NCI-H2171 (cell line): Measurements from ENCODE around the gene CYTH4.

Source experiments
- DNase-seq: peaks from one replicate; lab custom pipeline; 2025; lab: John Stamatoyannopoulos, UW

CYTH4 gene

GRCh38 chr22:37290737-37291136 is 8.4 kb downstream of the CYTH4 start:
- peak; percentile 52 for DNase-seq

GRCh38 chr22:37291559-37292298 is 9.4 kb downstream of the CYTH4 start:
- no peak for DNase-seq

GRCh38 chr22:37292641-37293040 is 10.3 kb downstream of the CYTH4 start:
- DNase-seq = no peak

GRCh38 chr22:37293172-37293571 is 10.9 kb downstream of the CYTH4 start:
- DNase-seq = no peak

- DNase-seq = no peak
These were observed 12.4 kb downstream of the CYTH4 start for GRCh38 chr22:37294747-37295146.

GRCh38 chr22:37295213-37295886 is 13.0 kb downstream of the CYTH4 start:
- no peak for DNase-seq

GRCh38 chr22:37295946-37296345 is 13.6 kb downstream of the CYTH4 start:
- no peak for DNase-seq

GRCh38 chr22:37298748-37299495 is 16.6 kb downstream of the CYTH4 start:
- DNase-seq = no peak

GRCh38 chr22:37299969-37300509 is 17.7 kb downstream of the CYTH4 start:
- DNase-seq = no peak

- no peak for DNase-seq
These were observed 18.3 kb downstream of the CYTH4 start for GRCh38 chr22:37300551-37301017.

GRCh38 chr22:37301144-37301830 is 19.0 kb downstream of the CYTH4 start:
- no peak for DNase-seq

- no peak for DNase-seq
These were observed 20.6 kb downstream of the CYTH4 start for GRCh38 chr22:37302674-37303555.

GRCh38 chr22:37303821-37304274 is 21.5 kb downstream of the CYTH4 start:
- DNase-seq = no peak

GRCh38 chr22:37304595-37305343 is 22.5 kb downstream of the CYTH4 start:
- no peak for DNase-seq

GRCh38 chr22:37305887-37306286 is 23.6 kb downstream of the CYTH4 start:
- DNase-seq = no peak

- DNase-seq = no peak
These were observed 24.2 kb downstream of the CYTH4 start for GRCh38 chr22:37306494-37306829.

- DNase-seq = no peak
These were observed 26.3 kb downstream of the CYTH4 start for GRCh38 chr22:37308385-37309200.

GRCh38 chr22:37309211-37310074 is 27.1 kb downstream of the CYTH4 start:
- DNase-seq = no peak
